ENCODE results near the gene ECT2.

ECT2 gene

GRCh38 chr3:172869368-172869771 is 118.8 kb downstream of the ECT2 start:
- Histone ChIP-seq H3K4me1 (ENCODE audit: low read depth, poor library complexity, severe bottlenecking) (no peaks in the 10 kb centered on the region), H3K27me3 (ENCODE audit: insufficient read depth, low read depth) (no peaks in the 10 kb centered on the region), H3K79me2 (ENCODE audit: insufficient read depth, low read depth) (no peaks in the 10 kb centered on the region), H3K9ac (no peak overlapping the region), H3K36me3 (ENCODE audit: insufficient read depth) (no peaks in the 10 kb centered on the region), H2AFZ (ENCODE audit: low read depth) (no peak overlapping the region), H4K20me1 (ENCODE audit: insufficient read depth) (no peaks in the 10 kb centered on the region), H3K27ac (no peak overlapping the region), H3K4me3 (IDR thresholded peaks at IDR 0.05; ENCODE audit: insufficient read depth, low read depth, low read length) (no peak overlapping the region), H3K4me2 (no peak overlapping the region)
- TF ChIP-seq, protein P1, sequence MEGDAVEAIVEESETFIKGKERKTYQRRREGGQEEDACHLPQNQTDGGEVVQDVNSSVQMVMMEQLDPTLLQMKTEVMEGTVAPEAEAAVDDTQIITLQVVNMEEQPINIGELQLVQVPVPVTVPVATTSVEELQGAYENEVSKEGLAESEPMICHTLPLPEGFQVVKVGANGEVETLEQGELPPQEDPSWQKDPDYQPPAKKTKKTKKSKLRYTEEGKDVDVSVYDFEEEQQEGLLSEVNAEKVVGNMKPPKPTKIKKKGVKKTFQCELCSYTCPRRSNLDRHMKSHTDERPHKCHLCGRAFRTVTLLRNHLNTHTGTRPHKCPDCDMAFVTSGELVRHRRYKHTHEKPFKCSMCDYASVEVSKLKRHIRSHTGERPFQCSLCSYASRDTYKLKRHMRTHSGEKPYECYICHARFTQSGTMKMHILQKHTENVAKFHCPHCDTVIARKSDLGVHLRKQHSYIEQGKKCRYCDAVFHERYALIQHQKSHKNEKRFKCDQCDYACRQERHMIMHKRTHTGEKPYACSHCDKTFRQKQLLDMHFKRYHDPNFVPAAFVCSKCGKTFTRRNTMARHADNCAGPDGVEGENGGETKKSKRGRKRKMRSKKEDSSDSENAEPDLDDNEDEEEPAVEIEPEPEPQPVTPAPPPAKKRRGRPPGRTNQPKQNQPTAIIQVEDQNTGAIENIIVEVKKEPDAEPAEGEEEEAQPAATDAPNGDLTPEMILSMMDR (conservative IDR thresholded peaks at IDR 0.05; ENCODE audit: low read depth, low read length), result no peak

DNA sequence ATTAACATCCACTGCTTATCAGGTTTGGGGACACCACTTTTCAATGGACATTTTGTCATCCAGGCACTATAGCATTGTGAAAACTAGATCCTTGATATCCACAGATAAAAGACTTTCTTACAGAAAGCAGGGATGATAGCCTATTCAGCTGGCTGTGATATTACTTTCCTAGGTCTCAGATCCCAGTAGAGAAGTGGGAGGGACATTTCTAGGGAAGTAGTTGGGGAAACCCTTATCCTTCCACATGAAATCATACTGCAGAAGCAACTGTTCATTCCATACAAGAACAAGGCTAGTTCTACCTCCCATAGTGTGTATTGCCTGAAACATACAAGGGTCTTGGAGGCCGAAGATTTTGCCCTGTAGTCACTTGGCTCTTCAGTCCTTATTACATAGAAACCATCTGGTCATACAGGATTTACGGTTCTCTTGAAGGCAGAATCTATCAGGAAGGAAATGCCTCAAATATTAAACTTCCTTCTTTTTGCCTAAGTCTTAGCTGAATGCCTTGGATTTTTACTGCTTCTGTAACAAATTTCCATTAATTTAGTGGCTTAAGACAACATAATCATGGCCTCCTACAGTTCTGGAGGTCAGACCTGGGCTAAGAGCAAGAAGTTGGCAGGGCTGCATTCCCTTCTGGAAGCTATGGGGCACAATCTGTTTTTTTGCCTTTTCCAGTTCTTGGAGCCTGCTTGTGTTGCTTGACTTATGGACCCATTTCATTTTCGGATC is 119.4 kb downstream of the ECT2 start:
- H3K4me1 ChIP-seq (ENCODE audit: low read depth, poor library complexity, severe bottlenecking), result no peaks in the 10 kb centered on the region
- H4K20me1 ChIP-seq (ENCODE audit: insufficient read depth), result no peaks in the 10 kb centered on the region
- no peak overlapping the region for H3K27ac ChIP-seq
- H2AFZ ChIP-seq (ENCODE audit: low read depth), result no peak overlapping the region
- no peak overlapping the region for H3K9ac ChIP-seq
- TF ChIP-seq, protein P1 (conservative IDR thresholded peaks at IDR 0.05; ENCODE audit: low read depth, low read length), result no peak
- no peaks in the 10 kb centered on the region for H3K36me3 ChIP-seq (ENCODE audit: insufficient read depth)
- H3K4me2 ChIP-seq, result no peak overlapping the region
- no peaks in the 10 kb centered on the region for H3K79me2 ChIP-seq (ENCODE audit: insufficient read depth, low read depth)
- no peaks in the 10 kb centered on the region for H3K27me3 ChIP-seq (ENCODE audit: insufficient read depth, low read depth)
- no peak overlapping the region for H3K4me3 ChIP-seq (IDR thresholded peaks at IDR 0.05; ENCODE audit: insufficient read depth, low read depth, low read length)

All from KMS-11 (cell line).